SK-MEL-5 (cell line): Measurements from ENCODE around the gene RNU6-1. TPM values are rescaled to one million over a fixed set of nuclear protein-coding genes. Genes with fewer than 3 reads are reported as not detected.

Source experiments
- DNase-seq: peaks from one replicate; pipeline ENCODE4 v3.0.0-alpha.2; 2016; ENCODE audit warnings: low read depth, low spot score
- in situ Hi-C: cut with HindIII; loops from 2 replicates; pipeline ENCODE4 v1.10.0; 2016; ENCODE audit warnings: low sequenced_read_pairs, high pct_unique_total_duplicates, low pct_unique_long_range_greater_than_20kb
- total RNA-seq: library from RNA; depleted of rRNA; stranded (reverse); fragments of >200 nt; shearing (Covaris generic); gene quantifications from 2 replicates; pipeline ENCODE4 v1.2.3, GENCODE V29; 2014

Gene RNU6-1
- total RNA-seq, 1 experiment from 2014 or later: not detected

GRCh38 chr15:67863442-67863987 lies 23.7 kb upstream of the RNU6-1 start:
- DNase-seq: peak; percentile 71
- in situ Hi-C loops: loop anchor here (25.0 kb wide), 1 partner anchor 299 kb away; no protein-coding TSS in a partner anchor

GRCh38 chr15:67862750-67863441 lies 23.1 kb upstream of the RNU6-1 start:
- in situ Hi-C loops: loop anchor here (25.0 kb wide), 1 partner anchor 299 kb away; no protein-coding TSS in a partner anchor

GRCh38 chr15:67861983-67862382 lies 22.1 kb upstream of the RNU6-1 start:
- in situ Hi-C loops: loop anchor here (25.0 kb wide), 1 partner anchor 300 kb away; no protein-coding TSS in a partner anchor
- DNase-seq: no peak

More at GRCh38 chr15:67862750-67863441, 23.1 kb upstream of the RNU6-1 start:
- DNase-seq: no peak

- DNase-seq: peak; percentile 47
- in situ Hi-C loops: loop anchor here (25.0 kb wide), 1 partner anchor 303 kb away; no protein-coding TSS in a partner anchor
Measured at GRCh38 chr15:67859331-67859946, 19.6 kb upstream of the RNU6-1 start.

- in situ Hi-C loops: loop anchor here (25.0 kb wide), 1 partner anchor 305 kb away; no protein-coding TSS in a partner anchor
- no peak for DNase-seq
Measured at GRCh38 chr15:67857220-67857619, 17.4 kb upstream of the RNU6-1 start.

GRCh38 chr15:67855842-67856241 lies 16.0 kb upstream of the RNU6-1 start:
- in situ Hi-C loops: loop anchor here (25.0 kb wide), 1 partner anchor 306 kb away; no protein-coding TSS in a partner anchor

GRCh38 chr15:67854358-67854757 lies 14.5 kb upstream of the RNU6-1 start:
- DNase-seq: no peak
- in situ Hi-C loops: loop anchor here (25.0 kb wide), 1 partner anchor 308 kb away; no protein-coding TSS in a partner anchor

More at GRCh38 chr15:67855842-67856241, 16.0 kb upstream of the RNU6-1 start:
- DNase-seq: peak; percentile 60

- no peak for DNase-seq
- in situ Hi-C loops: loop anchor here (25.0 kb wide), 1 partner anchor 309 kb away; no protein-coding TSS in a partner anchor
Measured at GRCh38 chr15:67853454-67853853, 13.6 kb upstream of the RNU6-1 start.

GRCh38 chr15:67852418-67852817 lies 12.6 kb upstream of the RNU6-1 start:
- in situ Hi-C loops: loop anchor here (25.0 kb wide), 1 partner anchor 310 kb away; no protein-coding TSS in a partner anchor
- no peak for DNase-seq

GRCh38 chr15:67850994-67851571 lies 11.2 kb upstream of the RNU6-1 start:
- DNase-seq: no peak

GRCh38 chr15:67850336-67850735 lies 10.5 kb upstream of the RNU6-1 start:
- in situ Hi-C loops: loop anchor here (25.0 kb wide), 1 partner anchor 312 kb away; no protein-coding TSS in a partner anchor
- no peak for DNase-seq

More at GRCh38 chr15:67850994-67851571, 11.2 kb upstream of the RNU6-1 start:
- in situ Hi-C loops: loop anchor here (25.0 kb wide), 1 partner anchor 311 kb away; no protein-coding TSS in a partner anchor

GRCh38 chr15:67849538-67849937 lies 9.7 kb upstream of the RNU6-1 start:
- DNase-seq: no peak
- in situ Hi-C loops: no loop called here

GRCh38 chr15:67845974-67846373 lies 6.1 kb upstream of the RNU6-1 start:
- in situ Hi-C loops: no loop called here
- no peak for DNase-seq

- DNase-seq: no peak
Measured at GRCh38 chr15:67843571-67844387, 3.9 kb upstream of the RNU6-1 start.

GRCh38 chr15:67843092-67843501 lies 3.3 kb upstream of the RNU6-1 start:
- in situ Hi-C loops: no loop called here
- no peak for DNase-seq

More at GRCh38 chr15:67843571-67844387, 3.9 kb upstream of the RNU6-1 start:
- in situ Hi-C loops: no loop called here

GRCh38 chr15:67841513-67841762 lies 1.6 kb upstream of the RNU6-1 start:
- DNase-seq: no peak
- in situ Hi-C loops: no loop called here
